IgD-negative memory B cell (primary cell): ENCODE results near the gene CTAGE8. TPM values are rescaled to one million over a fixed set of nuclear protein-coding genes. Genes with fewer than 3 reads are reported as not detected.
"Not testable (repeated sequence)": the region's sequence is repeated elsewhere in the genome, so short reads cannot be mapped to it uniquely, and the experiment has no call there.

Experiments used
- H3K27ac Mint-ChIP-seq, 3 donors: one replicate each; pipeline ENCODE4 v1.8.0; 2020 to 2022; ENCODE audit warnings: mild to moderate bottlenecking in 3 of 3, mixed read lengths in 3 of 3, moderate library complexity in 1 of 3
- H3K27me3 Mint-ChIP-seq: one replicate; pipeline ENCODE4 v1.8.0; 2021; ENCODE audit warnings: mixed read lengths
- H3K36me3 Mint-ChIP-seq: one replicate; pipeline ENCODE4 v1.8.0; 2020; ENCODE audit warnings: mild to moderate bottlenecking, mixed read lengths
- H3K4me1 Mint-ChIP-seq, 3 donors: one replicate each; pipeline ENCODE4 v1.8.0; 2020 to 2022; ENCODE audit warnings: mixed read lengths in 3 of 3, mild to moderate bottlenecking in 1 of 3
- H3K4me3 Mint-ChIP-seq, 4 donors: one replicate each; pipeline ENCODE4 v1.8.0; 2020 to 2022; ENCODE audit warnings: mild to moderate bottlenecking in 4 of 4, mixed read lengths in 4 of 4, moderate library complexity in 3 of 4
- H3K9me3 Mint-ChIP-seq, 3 donors: one replicate each; pipeline ENCODE4 v1.8.0; 2020 to 2021; ENCODE audit warnings: mixed read lengths in 3 of 3, mild to moderate bottlenecking in 1 of 3
- polyA plus RNA-seq: library from polyadenylated mRNA; unstranded; fragments of 300-500 nt; fragmentation: Illumina TruSeq; gene quantifications from one replicate; pipeline ENCODE4 v1.2.3, GENCODE V29; 2021

Gene CTAGE8, protein sequence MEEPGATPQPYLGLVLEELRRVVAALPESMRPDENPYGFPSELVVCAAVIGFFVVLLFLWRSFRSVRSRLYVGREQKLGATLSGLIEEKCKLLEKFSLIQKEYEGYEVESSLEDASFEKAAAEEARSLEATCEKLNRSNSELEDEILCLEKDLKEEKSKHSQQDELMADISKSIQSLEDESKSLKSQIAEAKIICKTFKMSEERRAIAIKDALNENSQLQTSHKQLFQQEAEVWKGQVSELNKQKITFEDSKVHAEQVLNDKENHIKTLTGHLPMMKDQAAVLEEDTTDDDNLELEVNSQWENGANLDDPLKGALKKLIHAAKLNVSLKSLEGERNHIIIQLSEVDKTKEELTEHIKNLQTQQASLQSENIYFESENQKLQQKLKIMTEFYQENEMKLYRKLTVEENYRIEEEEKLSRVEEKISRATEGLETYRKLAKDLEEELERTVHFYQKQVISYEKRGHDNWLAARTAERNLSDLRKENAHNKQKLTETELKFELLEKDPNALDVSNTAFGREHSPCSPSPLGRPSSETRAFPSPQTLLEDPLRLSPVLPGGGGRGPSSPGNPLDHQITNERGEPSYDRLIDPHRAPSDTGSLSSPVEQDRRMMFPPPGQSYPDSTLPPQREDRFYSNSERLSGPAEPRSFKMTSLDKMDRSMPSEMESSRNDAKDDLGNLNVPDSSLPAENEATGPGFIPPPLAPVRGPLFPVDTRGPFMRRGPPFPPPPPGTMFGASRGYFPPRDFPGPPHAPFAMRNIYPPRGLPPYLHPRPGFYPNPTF
- polyA plus RNA-seq = 0.33 TPM

- not testable (repeated sequence) for H3K36me3 Mint-ChIP-seq, H3K4me3 Mint-ChIP-seq, H3K9me3 Mint-ChIP-seq, H3K27ac Mint-ChIP-seq, H3K27me3 Mint-ChIP-seq, H3K4me1 Mint-ChIP-seq
Measured at GRCh38 chr7:144269188-144269587, at the start of gene CTAGE8. CTAGE8 (minus strand) TSS chr7:144269288; CDS start chr7:144269250, 38 bp downstream.

GRCh38 chr7:144317537-144317936 lies 48.4 kb upstream of the CTAGE8 start:
- H3K36me3 Mint-ChIP-seq, H3K4me1 Mint-ChIP-seq, H3K4me3 Mint-ChIP-seq, H3K9me3 Mint-ChIP-seq, H3K27me3 Mint-ChIP-seq, H3K27ac Mint-ChIP-seq: not testable (repeated sequence)

- not testable (repeated sequence) for H3K27ac Mint-ChIP-seq, H3K4me3 Mint-ChIP-seq, H3K4me1 Mint-ChIP-seq, H3K9me3 Mint-ChIP-seq, H3K36me3 Mint-ChIP-seq, H3K27me3 Mint-ChIP-seq
Measured at GRCh38 chr7:144311872-144312469, 42.9 kb upstream of the CTAGE8 start, which contains the start of gene OR2A1. OR2A1 (plus strand) TSS chr7:144312419; CDS start chr7:144318125, 5,706 bp downstream.

GRCh38 chr7:144311218-144311617 lies 42.1 kb upstream of the CTAGE8 start:
- not testable (repeated sequence) for H3K36me3 Mint-ChIP-seq, H3K4me3 Mint-ChIP-seq, H3K4me1 Mint-ChIP-seq, H3K27me3 Mint-ChIP-seq, H3K9me3 Mint-ChIP-seq, H3K27ac Mint-ChIP-seq

DNA sequence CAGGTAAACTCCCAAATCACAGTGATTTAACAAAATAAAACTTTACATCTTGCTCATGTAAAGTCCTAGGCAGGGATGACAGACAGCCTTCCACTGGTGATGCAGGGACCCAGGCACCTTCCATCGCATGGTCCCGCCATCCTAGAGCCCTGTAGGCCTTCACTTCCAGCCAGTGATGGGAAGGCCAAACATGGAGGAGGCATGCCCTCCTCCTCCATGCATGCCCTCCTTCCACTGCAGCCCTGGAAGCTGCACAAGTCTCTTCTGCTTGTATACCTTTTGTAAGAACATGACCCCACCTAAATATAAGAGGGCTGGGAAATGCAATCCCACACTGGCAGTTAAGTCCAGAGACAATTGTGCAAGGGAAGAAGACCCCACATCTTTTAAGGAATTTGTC lies 40.6 kb upstream of the CTAGE8 start:
- not testable (repeated sequence) for H3K36me3 Mint-ChIP-seq

GRCh38 chr7:144305156-144305555 lies 36.1 kb upstream of the CTAGE8 start:
- H3K4me1 Mint-ChIP-seq, H3K27ac Mint-ChIP-seq, H3K27me3 Mint-ChIP-seq, H3K36me3 Mint-ChIP-seq, H3K4me3 Mint-ChIP-seq, H3K9me3 Mint-ChIP-seq: not testable (repeated sequence)

More for the DNA sequence above, 40.6 kb upstream of the CTAGE8 start:
- H3K27me3 Mint-ChIP-seq, H3K27ac Mint-ChIP-seq, H3K9me3 Mint-ChIP-seq, H3K4me3 Mint-ChIP-seq, H3K4me1 Mint-ChIP-seq: not testable (repeated sequence)

DNA sequence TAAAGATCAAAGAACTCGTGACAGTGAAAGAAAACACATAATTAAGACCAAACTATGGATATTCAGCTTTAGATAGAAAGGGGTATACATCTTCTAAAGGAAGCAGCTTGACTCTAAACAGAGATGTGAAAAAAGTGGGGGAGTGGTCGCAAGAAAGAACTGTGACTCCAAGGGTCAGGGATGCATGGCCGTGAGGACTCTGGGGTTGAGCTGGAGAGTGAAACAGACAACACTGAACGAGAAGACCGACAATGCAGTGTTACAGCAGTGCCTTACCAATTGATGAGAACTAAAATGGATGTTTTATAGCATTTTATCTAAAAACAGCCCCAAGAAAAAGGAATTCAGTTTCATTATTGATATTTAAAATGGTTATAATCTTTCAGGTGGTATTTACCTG lies 34.5 kb upstream of the CTAGE8 start:
- H3K4me3 Mint-ChIP-seq, H3K36me3 Mint-ChIP-seq, H3K27me3 Mint-ChIP-seq, H3K27ac Mint-ChIP-seq, H3K9me3 Mint-ChIP-seq, H3K4me1 Mint-ChIP-seq: not testable (repeated sequence)

- not testable (repeated sequence) for H3K27ac Mint-ChIP-seq, H3K27me3 Mint-ChIP-seq, H3K36me3 Mint-ChIP-seq, H3K9me3 Mint-ChIP-seq, H3K4me3 Mint-ChIP-seq, H3K4me1 Mint-ChIP-seq
Measured at GRCh38 chr7:144302578-144303303, 33.7 kb upstream of the CTAGE8 start.

GRCh38 chr7:144293794-144294499 lies 24.9 kb upstream of the CTAGE8 start:
- not testable (repeated sequence) for H3K9me3 Mint-ChIP-seq, H3K4me1 Mint-ChIP-seq, H3K27me3 Mint-ChIP-seq, H3K4me3 Mint-ChIP-seq, H3K36me3 Mint-ChIP-seq, H3K27ac Mint-ChIP-seq

GRCh38 chr7:144292384-144293161 lies 23.5 kb upstream of the CTAGE8 start:
- not testable (repeated sequence) for H3K27me3 Mint-ChIP-seq, H3K36me3 Mint-ChIP-seq, H3K4me1 Mint-ChIP-seq, H3K27ac Mint-ChIP-seq, H3K9me3 Mint-ChIP-seq, H3K4me3 Mint-ChIP-seq

GRCh38 chr7:144291607-144292006 lies 22.5 kb upstream of the CTAGE8 start:
- not testable (repeated sequence) for H3K27me3 Mint-ChIP-seq, H3K4me1 Mint-ChIP-seq

GRCh38 chr7:144287171-144287784 lies 18.2 kb upstream of the CTAGE8 start:
- H3K36me3 Mint-ChIP-seq, H3K4me3 Mint-ChIP-seq, H3K9me3 Mint-ChIP-seq, H3K27ac Mint-ChIP-seq, H3K27me3 Mint-ChIP-seq, H3K4me1 Mint-ChIP-seq: not testable (repeated sequence)

More at GRCh38 chr7:144291607-144292006, 22.5 kb upstream of the CTAGE8 start:
- not testable (repeated sequence) for H3K4me3 Mint-ChIP-seq, H3K36me3 Mint-ChIP-seq, H3K9me3 Mint-ChIP-seq, H3K27ac Mint-ChIP-seq

- H3K4me1 Mint-ChIP-seq, H3K36me3 Mint-ChIP-seq, H3K9me3 Mint-ChIP-seq, H3K27me3 Mint-ChIP-seq, H3K27ac Mint-ChIP-seq, H3K4me3 Mint-ChIP-seq: not testable (repeated sequence)
Measured at GRCh38 chr7:144283716-144284115, 14.6 kb upstream of the CTAGE8 start.

DNA sequence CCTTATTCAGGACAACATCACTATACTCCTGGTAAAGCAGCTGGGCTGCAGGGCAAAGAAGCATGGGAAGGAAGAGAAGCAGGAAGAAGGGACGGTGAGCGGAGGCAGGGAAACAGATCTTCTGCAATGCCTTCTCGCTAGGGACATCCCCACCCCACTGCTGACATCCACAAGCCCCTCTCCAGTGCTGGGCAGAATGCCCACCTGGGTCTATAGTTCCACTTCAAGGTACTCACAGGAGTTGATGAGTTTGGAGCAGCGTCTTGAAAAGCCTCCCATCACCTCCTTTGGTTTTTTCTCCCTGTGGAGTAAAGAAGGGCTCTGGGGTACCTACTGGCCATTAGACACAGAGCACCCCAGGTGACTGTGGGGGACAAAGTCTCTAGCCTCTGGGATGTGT lies 13.4 kb upstream of the CTAGE8 start:
- not testable (repeated sequence) for H3K4me3 Mint-ChIP-seq, H3K27ac Mint-ChIP-seq, H3K9me3 Mint-ChIP-seq, H3K4me1 Mint-ChIP-seq, H3K27me3 Mint-ChIP-seq, H3K36me3 Mint-ChIP-seq
